Measurements from ENCODE around the gene CALHM6.

The CALHM6 gene

DNA sequence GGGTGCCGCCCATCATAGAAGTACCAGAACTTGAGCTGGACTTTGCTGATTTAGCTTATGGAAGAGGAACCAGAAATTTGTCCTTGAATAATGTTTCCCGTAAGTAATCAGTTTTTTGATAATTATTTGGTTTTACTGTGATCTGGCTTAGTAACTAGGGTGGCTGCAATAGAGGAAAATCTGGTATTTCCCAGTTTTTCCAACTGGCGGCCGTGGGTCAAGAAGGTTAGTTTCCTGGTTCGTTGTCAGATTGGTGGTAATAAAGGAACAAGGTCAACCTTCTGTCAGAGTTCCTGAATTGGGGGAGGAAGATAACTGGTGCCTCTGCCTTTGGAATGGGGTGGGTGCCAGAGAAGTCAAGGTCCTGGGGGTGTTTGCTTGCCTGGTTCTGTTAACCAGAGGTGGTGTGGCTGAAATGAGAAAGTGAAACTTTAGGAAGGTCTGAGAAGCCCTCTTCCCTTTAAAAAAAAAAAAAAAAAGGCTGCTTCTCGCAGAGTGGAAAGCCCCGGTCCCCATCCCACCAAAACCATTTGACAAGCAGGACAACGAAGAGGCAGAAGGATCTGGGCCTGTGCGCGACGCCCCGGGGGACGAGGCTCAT is at the start of gene CALHM6:
Gene CALHM6 (plus strand): TSS at position 45 of the 601 bp plus-strand sequence. CDS start 555 bp downstream, at position 600.
- no peak for DNase-seq (ENCODE audit: low spot score)

DNA sequence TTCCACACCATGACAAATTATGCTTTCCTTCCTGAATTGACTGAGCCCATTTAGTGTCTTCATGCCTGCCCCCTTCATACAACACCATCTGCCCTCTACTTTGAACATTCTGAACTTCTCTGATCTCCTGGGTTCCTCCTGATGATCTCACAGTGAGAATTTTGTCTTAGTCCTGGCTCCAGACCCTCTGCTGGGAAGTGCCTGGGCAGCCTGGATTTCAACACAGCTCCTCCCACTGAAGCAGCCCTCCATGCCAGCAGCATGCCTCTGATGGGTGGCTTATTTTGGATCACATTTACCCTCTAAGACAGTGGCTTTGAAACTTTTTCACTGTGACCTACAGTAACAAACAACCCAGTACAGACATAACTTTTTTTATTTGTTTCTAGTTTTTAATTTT is 48.9 kb upstream of the CALHM6 start:
- DNase-seq (ENCODE audit: low spot score): no peak

- DNase-seq (ENCODE audit: low spot score): no peak
Measured at GRCh38 chr6:116413357-116413756, 47.8 kb upstream of the CALHM6 start.

DNA sequence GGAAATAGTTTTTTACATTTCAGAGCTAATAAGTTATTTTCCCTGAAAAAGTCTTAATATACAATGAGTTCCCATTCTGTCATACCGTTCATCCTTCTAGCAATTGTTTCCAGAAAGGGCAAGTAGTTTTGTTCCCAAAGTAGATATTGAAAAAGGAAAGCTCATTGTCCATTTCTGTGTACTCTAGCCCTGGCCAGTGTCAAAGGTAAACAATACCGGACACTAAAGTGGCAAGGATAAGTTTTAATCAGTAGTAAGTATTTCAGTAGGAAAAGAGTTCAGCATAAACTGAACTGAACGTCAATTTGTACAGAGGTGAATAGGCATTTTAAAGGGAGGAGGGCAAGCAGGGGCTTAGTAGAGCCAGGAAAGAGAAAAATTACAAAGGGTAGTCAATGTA is 43.5 kb upstream of the CALHM6 start:
- no peak for DNase-seq (ENCODE audit: low spot score)

DNA sequence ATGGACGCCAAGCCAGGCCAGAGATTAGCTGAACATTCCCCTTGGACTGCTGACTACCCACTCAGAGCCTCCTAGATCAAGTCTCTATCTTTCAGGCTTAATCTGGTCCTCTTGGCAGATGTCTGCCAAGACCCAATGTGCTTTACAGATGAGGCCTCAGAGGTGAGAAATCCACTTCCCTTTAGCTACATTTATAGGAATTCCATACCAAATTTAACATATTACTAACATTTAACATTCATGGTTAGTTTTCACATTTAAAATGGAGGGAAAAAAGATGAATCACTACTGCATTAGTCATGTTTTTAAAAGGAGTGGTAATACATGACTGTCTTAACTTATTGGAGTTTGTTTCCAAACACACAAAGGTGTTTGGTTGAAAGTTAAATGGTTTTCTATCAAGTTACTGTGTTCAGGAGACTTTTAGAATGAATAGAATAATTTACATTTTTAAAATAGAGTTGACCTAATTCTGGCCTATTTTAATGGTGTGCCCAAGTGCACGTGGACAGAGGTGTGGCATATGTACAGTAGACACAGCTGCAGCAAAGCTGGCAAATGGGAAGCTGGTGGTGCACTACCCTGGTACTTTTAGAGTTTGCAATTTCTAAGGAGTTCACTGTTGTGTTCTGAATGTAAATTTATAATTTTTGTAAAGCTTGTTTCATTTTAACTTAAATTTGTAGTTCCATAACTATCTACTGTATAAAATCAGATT is 41.9 kb upstream of the CALHM6 start:
- no peak for DNase-seq (ENCODE audit: low spot score)

DNA sequence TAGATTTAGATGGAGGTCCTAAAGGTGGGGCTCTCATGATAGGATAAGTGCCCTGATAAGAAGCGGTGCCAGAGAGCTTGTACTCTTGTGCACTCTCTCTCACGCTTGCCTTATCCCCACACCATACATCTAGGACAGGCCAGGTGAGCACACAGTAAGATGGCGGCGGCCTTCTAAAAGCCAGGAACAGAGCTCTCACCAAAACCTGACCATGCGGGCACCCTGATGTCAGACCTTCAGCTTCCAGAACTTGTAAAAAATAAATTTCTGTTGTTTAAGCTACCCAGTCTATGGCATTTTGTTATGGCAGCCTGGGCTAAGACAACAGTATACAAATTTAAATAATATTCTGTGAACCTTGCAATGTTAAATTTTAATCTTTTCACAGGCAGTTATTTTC is 40.8 kb upstream of the CALHM6 start:
- DNase-seq (ENCODE audit: low spot score): no peak

DNA sequence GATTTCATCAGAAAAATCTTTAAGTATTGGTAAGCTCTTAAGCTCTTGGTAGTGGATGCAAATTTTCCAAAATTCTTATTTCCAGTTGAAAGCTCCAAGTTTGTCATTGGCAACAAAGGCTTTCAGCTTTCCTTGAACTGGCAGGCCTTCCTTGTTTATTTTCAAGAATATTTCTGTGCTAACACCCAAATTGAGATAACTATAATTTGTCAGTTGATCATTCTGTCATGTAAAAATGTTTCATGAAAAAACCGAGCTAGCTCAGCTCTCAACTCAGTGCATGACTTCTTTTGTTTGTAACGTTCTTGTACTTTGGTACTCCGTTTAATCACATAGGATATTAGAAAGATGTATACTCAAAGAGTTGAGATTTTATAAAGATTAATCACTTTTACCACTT is 38.9 kb upstream of the CALHM6 start:
- no peak for DNase-seq (ENCODE audit: low spot score)

DNA sequence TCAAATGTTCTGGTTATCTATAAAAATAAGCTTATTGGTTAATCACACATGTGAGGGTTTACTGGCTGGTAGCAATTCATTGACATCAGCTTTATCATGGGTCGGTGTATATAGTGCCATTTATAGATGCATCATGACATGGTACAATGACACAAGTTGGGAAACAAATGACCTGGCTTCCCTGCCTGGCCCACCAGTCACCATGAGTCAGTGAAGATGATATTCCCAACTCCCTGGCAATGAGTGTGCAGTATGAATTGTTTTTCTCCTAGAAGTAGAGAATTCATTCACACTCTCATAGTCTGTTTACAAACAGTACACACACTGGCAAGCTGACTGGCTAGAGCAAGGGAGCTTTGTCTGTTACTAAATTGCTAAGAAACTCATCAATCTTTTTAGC is 37.2 kb upstream of the CALHM6 start:
- DNase-seq (ENCODE audit: low spot score): no peak

DNA sequence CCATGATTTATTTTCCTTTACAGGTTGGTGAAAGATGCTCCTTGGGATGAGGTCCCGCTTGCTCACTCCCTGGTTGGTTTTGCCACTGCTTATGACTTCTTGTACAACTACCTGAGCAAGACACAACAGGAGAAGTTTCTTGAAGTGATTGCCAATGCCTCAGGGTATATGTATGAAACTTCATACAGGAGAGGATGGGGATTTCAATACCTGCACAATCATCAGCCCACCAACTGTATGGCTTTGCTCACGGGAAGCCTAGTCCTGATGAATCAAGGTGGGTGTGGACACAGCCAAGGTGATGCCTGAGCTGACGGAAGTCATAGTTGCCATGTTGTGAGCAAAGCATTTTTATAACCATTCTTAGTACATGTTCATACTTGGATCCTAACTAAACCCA is 34.6 kb upstream of the CALHM6 start:
- no peak for DNase-seq (ENCODE audit: low spot score)

DNA sequence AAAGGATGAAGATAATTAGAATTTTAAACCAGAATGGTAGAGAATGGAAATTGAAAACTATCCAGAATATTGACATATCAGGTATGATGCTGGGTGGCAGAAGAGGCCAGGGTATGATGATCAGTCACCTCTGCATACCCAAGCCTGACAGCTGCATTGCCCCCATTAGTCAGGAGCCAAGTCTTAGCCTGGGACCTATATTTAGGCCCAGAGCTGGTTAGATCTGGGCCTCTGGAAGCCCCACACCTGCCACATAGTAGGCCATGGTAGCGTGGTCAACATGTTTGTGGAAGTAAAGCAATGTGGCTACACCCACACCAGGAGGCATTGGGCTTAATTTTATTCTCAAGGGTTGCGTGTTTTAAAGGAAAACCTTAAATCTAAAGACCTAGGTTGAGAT is 32.1 kb upstream of the CALHM6 start:
- no peak for DNase-seq (ENCODE audit: low spot score)

DNA sequence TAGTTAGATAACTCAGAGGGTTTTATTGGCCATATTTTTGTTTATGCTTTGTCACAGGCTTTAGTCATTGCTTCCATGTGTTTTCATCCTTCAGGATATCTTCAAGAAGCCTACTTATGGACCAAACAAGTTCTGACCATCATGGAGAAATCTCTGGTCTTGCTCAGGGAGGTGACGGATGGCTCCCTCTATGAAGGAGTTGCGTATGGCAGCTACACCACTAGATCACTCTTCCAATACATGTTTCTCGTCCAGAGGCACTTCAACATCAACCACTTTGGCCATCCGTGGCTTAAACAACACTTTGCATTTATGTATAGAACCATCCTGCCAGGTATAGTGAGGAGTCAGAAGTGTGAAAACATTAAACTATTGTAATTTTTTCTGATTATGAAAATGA is 30.3 kb upstream of the CALHM6 start:
- no peak for DNase-seq (ENCODE audit: low spot score)

GRCh38 chr6:116431964-116432595 is 29.1 kb upstream of the CALHM6 start:
- no peak for DNase-seq (ENCODE audit: low spot score)

DNA sequence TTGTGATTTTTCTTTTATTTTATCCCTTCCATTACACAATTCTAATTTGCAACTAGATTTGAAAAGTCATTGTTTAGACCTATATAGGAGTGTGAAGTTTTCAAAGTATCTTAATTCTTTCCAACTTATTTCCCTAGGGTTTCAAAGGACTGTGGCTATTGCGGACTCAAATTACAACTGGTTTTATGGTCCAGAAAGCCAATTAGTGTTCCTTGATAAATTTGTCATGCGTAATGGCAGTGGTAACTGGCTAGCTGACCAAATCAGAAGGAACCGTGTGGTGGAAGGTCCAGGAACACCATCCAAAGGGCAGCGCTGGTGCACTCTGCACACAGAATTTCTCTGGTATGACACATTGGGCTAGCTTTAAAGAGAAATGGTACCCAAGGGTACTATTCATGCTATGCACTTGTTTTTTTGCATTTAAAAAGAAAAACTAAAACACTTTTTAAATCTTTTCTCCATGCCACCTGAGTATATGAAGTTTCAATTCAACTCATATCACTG is 27.9 kb upstream of the CALHM6 start:
- DNase-seq (ENCODE audit: low spot score): no peak

GRCh38 chr6:116434056-116434725 is 27.0 kb upstream of the CALHM6 start:
- DNase-seq (ENCODE audit: low spot score): no peak

DNA sequence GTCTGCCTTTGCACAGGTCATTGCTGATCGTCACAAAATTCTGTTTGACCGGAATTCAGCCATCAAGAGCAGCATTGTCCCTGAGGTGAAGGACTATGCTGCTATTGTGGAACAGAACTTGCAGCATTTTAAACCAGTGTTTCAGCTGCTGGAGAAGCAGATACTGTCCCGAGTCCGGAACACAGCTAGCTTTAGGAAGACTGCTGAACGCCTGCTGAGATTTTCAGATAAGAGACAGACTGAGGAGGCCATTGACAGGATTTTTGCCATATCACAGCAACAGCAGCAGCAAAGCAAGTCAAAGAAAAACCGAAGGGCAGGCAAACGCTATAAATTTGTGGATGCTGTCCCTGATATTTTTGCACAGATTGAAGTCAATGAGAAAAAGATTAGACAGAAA is 24.6 kb upstream of the CALHM6 start:
- no peak for DNase-seq (ENCODE audit: low spot score)

DNA sequence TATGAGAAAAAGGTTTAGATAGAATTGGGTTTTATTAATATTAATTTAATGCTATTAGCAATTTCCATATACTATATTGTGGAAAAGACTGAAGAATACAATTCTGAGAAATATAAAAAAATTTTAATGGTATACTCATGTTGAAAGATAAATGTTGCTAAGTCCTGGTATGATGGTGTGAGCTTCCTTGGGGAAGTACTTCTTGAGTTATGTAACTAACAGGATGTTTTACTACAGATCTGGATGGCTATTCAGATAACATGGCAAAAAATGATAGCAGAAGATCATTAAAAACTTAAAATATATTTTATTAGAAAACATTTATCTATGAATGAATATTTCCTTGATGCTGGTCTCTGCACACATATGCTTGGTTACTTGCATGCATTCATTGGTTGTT is 23.5 kb upstream of the CALHM6 start:
- no peak for DNase-seq (ENCODE audit: low spot score)

DNA sequence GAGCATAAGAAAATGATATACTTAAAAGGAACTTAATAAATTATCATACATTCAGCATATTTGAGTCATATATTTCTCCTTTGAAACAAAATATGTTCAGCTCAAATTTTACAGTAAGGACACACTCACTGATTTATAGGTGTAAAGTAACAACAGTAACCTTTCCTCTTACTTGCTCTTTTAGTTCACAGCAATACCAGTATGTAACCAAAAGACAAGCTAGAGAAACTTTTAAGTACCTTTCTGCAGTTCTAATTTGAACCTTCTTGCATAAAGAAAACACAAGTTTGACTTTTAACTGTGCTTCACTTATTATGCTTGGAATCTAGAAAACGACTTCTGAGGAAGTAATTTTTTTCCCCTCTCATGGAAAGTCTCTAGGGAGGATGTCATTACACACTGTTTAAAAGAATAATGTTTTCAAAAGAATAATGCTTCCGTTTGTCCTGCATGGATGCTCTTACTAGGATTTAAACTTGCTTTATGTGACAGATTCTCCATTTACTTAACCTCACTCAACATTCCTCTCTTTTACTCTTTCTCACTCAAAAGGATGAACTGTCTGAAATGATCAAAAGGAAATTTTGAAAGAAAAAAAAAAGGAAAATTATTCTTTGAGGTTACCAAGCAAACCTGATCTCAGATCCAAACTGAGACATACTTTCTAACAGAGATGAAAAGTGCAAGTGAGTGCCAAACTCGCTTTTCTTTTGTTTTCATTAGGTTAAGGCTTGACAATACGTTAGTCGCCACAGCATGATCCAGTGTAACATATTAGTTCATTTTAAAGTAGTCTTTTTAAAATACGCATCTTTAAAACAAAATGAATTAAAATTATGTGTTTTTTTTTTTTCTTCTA is 22.4 kb upstream of the CALHM6 start:
- no peak for DNase-seq (ENCODE audit: low spot score)

GRCh38 chr6:116439522-116440051 is 21.6 kb upstream of the CALHM6 start:
- no peak for DNase-seq (ENCODE audit: low spot score)

- no peak for DNase-seq (ENCODE audit: low spot score)
Measured at GRCh38 chr6:116443105-116443504, 18.1 kb upstream of the CALHM6 start.

DNA sequence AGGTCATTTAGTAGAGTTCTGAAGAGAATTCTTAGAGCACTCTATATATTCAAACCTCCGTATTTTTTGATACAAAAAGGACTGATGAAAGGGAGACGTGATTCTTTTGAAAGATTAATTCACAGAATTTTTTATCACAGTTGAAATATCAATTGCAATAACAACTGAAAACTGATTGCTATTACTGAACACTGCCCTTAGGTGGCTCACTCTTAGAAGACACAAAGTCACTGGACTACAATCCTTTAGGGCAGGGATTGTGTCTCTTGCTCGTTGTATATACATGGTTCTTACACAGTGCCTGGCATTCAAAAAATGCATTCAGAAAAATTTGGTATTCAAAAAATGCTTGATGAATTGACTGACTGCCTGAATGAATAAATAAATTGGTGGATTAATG is 17.1 kb upstream of the CALHM6 start:
- DNase-seq (ENCODE audit: low spot score): no peak

DNA sequence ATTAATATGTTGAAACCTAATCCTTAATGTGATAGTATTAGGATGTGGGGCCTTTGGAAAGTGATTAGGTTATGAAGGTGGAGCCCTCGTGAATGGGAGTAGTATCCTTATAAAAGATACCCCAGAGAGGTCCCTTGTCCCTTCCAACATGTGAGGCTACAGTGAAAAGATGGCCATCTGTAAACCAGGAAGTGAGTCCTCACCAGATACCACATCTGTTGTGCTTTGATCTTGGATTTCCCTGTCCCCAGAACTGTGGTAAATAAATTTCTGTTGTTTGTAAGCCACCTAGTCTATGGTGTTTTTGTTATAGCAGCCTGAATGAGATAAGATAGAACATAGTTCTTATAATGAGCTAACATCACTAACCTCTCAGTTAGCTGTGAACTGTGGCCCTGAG is 16.6 kb upstream of the CALHM6 start:
- no peak for DNase-seq (ENCODE audit: low spot score)

GRCh38 chr6:116445102-116445501 is 16.1 kb upstream of the CALHM6 start:
- no peak for DNase-seq (ENCODE audit: low spot score)

Data from globus pallidus (tissue), 1 donor.